Measurements from ENCODE around the gene CAMKV.
"Not testable (repeated sequence)": the region's sequence is repeated elsewhere in the genome, so short reads cannot be mapped to it uniquely, and the experiment has no call there.

The CAMKV gene

DNA sequence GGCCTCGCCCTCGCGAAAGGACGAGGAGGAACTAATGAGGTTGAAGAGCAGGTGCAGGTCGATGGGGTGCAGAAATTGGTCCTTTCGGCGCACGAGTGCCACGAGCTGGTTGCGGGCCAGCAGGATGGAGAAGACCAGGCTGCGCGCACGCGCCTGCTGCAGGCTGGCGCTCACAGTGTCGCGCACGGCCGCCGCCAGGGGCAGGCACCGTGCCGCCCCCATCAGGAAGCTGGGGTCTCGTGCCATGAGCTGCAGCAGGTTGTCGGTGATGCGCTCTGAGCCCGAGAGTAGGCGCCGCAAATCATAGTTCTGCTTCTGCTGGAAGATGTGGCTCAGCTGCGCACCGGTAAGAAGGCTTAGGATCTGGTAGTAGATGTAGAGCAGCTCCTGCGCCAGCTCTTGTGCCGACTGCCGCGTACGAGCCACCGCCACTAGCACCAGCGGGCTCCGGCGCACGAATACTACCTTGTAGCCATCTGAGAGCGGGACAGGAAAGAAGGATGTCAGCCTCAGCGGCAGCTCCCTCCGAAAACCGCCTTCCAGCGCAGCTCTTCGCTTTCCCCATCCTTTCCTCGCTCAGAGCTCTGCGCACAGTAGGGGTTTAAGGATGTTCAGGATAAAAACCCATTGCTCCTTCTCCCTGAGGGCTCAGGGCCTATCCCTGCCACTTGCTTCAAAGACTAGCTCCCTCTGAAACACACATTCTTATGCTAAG lies 40.9 kb upstream of the CAMKV start:
- H3K4me1 ChIP-seq (ENCODE audit: low read length) = peaks cover 10% of the 10 kb centered on the region
- no peaks in the 10 kb centered on the region for H3K27me3 ChIP-seq (replicated peaks; ENCODE audit: insufficient read depth, low read length)
- H3K36me3 ChIP-seq (replicated peaks; ENCODE audit: insufficient read depth, low read length) = no peaks in the 10 kb centered on the region
- H4K20me1 ChIP-seq (ENCODE audit: insufficient read depth, low read length) = no peaks in the 10 kb centered on the region
- H2AFZ ChIP-seq (ENCODE audit: low read length) = no peak overlapping the region
- H3K4me2 ChIP-seq (ENCODE audit: low read depth, low read length) = no peak overlapping the region
- no peak overlapping the region for H3K9ac ChIP-seq (ENCODE audit: low read length)
- no peaks in the 10 kb centered on the region for H3K9me2 ChIP-seq (replicated peaks; ENCODE audit: insufficient read depth, low read length)
- DNase-seq = no peak
- H3K9me3 ChIP-seq (replicated peaks; ENCODE audit: insufficient read depth, low read length) = no peaks in the 10 kb centered on the region
- no peaks in the 10 kb centered on the region for H3F3A ChIP-seq (ENCODE audit: insufficient read depth, low read length)
- no peaks in the 10 kb centered on the region for H3K79me2 ChIP-seq (ENCODE audit: low read length)
- no peak overlapping the region for H3K27ac ChIP-seq (ENCODE audit: low read length)
- TF ChIP-seq EZH2phosphoT487 (IDR thresholded peaks at IDR 0.05; ENCODE audit: low read length) (no peak), EZH2 (optimal IDR thresholded peaks at IDR 0.05; ENCODE audit: low read depth, low read length) (no peak)
- TF ChIP-seq, protein P1, sequence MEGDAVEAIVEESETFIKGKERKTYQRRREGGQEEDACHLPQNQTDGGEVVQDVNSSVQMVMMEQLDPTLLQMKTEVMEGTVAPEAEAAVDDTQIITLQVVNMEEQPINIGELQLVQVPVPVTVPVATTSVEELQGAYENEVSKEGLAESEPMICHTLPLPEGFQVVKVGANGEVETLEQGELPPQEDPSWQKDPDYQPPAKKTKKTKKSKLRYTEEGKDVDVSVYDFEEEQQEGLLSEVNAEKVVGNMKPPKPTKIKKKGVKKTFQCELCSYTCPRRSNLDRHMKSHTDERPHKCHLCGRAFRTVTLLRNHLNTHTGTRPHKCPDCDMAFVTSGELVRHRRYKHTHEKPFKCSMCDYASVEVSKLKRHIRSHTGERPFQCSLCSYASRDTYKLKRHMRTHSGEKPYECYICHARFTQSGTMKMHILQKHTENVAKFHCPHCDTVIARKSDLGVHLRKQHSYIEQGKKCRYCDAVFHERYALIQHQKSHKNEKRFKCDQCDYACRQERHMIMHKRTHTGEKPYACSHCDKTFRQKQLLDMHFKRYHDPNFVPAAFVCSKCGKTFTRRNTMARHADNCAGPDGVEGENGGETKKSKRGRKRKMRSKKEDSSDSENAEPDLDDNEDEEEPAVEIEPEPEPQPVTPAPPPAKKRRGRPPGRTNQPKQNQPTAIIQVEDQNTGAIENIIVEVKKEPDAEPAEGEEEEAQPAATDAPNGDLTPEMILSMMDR (IDR thresholded peaks at IDR 0.05; ENCODE audit: low read length) = no peak
- H3K4me3 ChIP-seq (ENCODE audit: low read length) = no peak overlapping the region

DNA sequence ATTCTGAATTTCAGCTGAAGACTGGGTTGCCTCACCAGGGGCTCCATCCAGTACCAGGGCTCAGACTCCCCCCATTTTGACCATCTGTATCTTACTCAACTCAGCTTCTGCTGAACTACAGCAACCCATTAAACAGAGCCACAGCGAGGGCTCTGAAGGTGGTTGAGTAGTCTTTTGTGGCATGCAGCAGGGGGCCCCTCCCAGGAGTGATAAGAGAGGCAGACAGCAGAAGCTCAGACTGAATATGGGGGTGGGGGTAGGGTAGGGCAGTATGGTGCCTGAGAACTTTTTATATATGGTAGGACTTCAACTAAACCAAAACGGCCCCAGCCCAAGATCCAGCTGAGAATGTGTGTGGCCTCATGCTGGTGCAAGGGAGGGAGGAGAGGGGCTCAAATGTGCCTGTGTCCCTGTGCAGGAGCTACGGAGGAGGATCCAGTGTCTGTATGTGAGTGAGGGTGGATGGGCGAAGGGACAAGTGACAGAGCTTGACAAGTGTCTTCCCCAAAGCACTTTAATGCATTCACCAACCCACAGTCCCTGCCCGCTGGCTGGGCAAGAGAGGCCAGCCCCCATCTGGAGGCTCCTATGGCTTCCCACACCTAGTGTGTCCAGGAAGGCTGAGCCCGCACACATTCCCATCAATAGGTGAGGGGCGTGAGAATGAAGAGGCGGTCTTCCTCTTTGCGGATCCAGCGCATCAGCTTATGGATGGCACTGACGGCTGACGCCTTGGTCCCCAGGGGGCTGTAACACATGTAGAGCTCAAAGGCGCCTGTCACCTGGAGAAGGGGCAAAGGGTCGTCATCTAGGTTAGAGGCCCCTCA lies 38.9 kb upstream of the CAMKV start:
- H3K4me1 ChIP-seq (ENCODE audit: low read length) = peaks cover 10% of the 10 kb centered on the region
- H3K4me3 ChIP-seq (ENCODE audit: low read length) = no peak overlapping the region
- H3K9ac ChIP-seq (ENCODE audit: low read length) = no peak overlapping the region
- no peak overlapping the region for H2AFZ ChIP-seq (ENCODE audit: low read length)
- TF ChIP-seq, protein P1 (IDR thresholded peaks at IDR 0.05; ENCODE audit: low read length) = no peak
- TF ChIP-seq EZH2phosphoT487 (IDR thresholded peaks at IDR 0.05; ENCODE audit: low read length) = no peak
- no peak for TF ChIP-seq EZH2 (optimal IDR thresholded peaks at IDR 0.05; ENCODE audit: low read depth, low read length)
- no peak overlapping the region for H3K4me2 ChIP-seq (ENCODE audit: low read depth, low read length)
- H3K79me2 ChIP-seq (ENCODE audit: low read length) = no peaks in the 10 kb centered on the region
- no peaks in the 10 kb centered on the region for H4K20me1 ChIP-seq (ENCODE audit: insufficient read depth, low read length)
- no peak for DNase-seq
- H3K27me3 ChIP-seq (replicated peaks; ENCODE audit: insufficient read depth, low read length) = no peaks in the 10 kb centered on the region
- no peaks in the 10 kb centered on the region for H3K9me3 ChIP-seq (replicated peaks; ENCODE audit: insufficient read depth, low read length)
- no peak overlapping the region for H3K27ac ChIP-seq (ENCODE audit: low read length)
- H3K36me3 ChIP-seq (replicated peaks; ENCODE audit: insufficient read depth, low read length) = no peaks in the 10 kb centered on the region
- H3K9me2 ChIP-seq (replicated peaks; ENCODE audit: insufficient read depth, low read length) = no peaks in the 10 kb centered on the region
- no peaks in the 10 kb centered on the region for H3F3A ChIP-seq (ENCODE audit: insufficient read depth, low read length)

DNA sequence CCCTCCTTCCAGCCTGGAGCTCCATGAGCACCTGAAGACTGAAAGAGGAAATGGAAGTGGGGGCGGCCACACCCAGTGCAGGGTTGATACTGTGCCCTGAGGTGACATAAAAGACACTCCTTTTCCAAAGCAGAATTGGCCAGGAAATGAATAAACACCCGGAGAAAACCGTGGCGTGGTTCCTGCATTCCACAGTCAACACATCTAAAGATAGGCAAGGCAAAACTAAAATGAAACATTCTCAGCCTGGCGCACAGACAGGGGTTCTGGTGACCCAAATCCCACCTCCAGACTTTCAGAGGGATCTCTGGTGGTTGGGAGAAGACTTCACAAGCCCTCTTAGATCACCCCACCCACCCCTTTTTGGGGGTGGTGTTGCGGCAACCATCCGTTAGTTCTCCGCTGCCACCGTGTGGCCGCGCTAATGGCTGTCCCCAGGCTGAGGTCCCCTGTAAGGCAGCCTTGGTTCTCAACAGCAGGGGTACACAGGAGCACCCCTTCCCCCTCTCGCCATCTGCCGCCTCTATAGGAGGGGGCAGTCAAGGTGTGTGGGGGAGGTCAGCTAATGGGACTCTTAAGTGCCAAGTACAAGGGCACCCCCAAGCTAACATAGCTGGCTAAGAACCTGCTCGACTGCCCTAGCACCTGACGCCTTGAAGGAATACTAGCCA lies 36.5 kb upstream of the CAMKV start:
- H3K79me2 ChIP-seq (ENCODE audit: low read length) = no peaks in the 10 kb centered on the region
- H3K9ac ChIP-seq (ENCODE audit: low read length) = no peak overlapping the region
- 0 out of 2 replicates have a peak overlapping the region, but pooled peaks have one; percentile 15 for H2AFZ ChIP-seq (ENCODE audit: low read length)
- no peak overlapping the region for H3K4me3 ChIP-seq (ENCODE audit: low read length)
- peak overlapping the region; percentile 43; the same call in 1 of the 2 replicates for H3K4me2 ChIP-seq (ENCODE audit: low read depth, low read length)
- H4K20me1 ChIP-seq (ENCODE audit: insufficient read depth, low read length) = no peaks in the 10 kb centered on the region
- H3K9me3 ChIP-seq (replicated peaks; ENCODE audit: insufficient read depth, low read length) = no peaks in the 10 kb centered on the region
- H3K9me2 ChIP-seq (replicated peaks; ENCODE audit: insufficient read depth, low read length) = no peaks in the 10 kb centered on the region
- no peak for DNase-seq
- H3K27ac ChIP-seq (ENCODE audit: low read length) = no peak overlapping the region
- no peaks in the 10 kb centered on the region for H3K36me3 ChIP-seq (replicated peaks; ENCODE audit: insufficient read depth, low read length)
- peaks cover 13% of the 10 kb centered on the region for H3K4me1 ChIP-seq (ENCODE audit: low read length)
- no peaks in the 10 kb centered on the region for H3F3A ChIP-seq (ENCODE audit: insufficient read depth, low read length)
- no peaks in the 10 kb centered on the region for H3K27me3 ChIP-seq (replicated peaks; ENCODE audit: insufficient read depth, low read length)
- TF ChIP-seq EZH2 (optimal IDR thresholded peaks at IDR 0.05; ENCODE audit: low read depth, low read length) (no peak), EZH2phosphoT487 (IDR thresholded peaks at IDR 0.05; ENCODE audit: low read length) (no peak)
- TF ChIP-seq, protein P1 (IDR thresholded peaks at IDR 0.05; ENCODE audit: low read length) = peak; percentile 53

DNA sequence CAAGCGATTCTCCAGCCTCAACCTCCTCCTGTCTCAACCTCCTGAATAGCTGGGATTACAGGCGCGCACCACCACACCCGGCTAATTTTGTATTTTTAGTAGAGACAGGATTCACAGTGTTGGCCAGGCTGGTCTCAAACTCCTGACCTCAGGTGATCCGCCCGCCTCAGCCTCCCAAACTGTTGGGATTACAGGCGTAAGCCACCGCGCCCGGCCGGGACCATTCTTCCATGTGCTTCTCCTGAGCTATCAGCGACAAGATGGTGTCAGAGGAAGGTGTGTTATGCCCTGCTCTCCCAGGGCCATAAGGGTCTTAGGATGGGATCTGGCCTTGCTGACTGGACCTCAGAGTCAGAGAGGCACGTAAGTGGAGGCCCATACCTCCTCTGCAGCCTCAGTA lies 34.7 kb upstream of the CAMKV start:
- H3K9me2 ChIP-seq (replicated peaks; ENCODE audit: insufficient read depth, low read length); H3F3A ChIP-seq (ENCODE audit: insufficient read depth, low read length); H3K27me3 ChIP-seq (replicated peaks; ENCODE audit: insufficient read depth, low read length); DNase-seq; H2AFZ ChIP-seq (ENCODE audit: low read length); H3K9ac ChIP-seq (ENCODE audit: low read length); H3K4me2 ChIP-seq (ENCODE audit: low read depth, low read length); H3K9me3 ChIP-seq (replicated peaks; ENCODE audit: insufficient read depth, low read length); H3K4me3 ChIP-seq (ENCODE audit: low read length); H3K27ac ChIP-seq (ENCODE audit: low read length); H3K36me3 ChIP-seq (replicated peaks; ENCODE audit: insufficient read depth, low read length); H4K20me1 ChIP-seq (ENCODE audit: insufficient read depth, low read length); H3K79me2 ChIP-seq (ENCODE audit: low read length): not testable (repeated sequence)
- peaks cover 26% of the 10 kb centered on the region for H3K4me1 ChIP-seq (ENCODE audit: low read length)

All from MM.1S (cell line).